ENCODE results near the gene MRPS6. TPM values are rescaled to one million over a fixed set of nuclear protein-coding genes. Genes with fewer than 3 reads are reported as not detected.
A peak's percentile ranks its signal among the peaks of the same experiment; 100 is the strongest.

MRPS6 gene
- total RNA-seq (2014; rRNA removed; shearing (Covaris generic)) = 19.1 and 40.2 TPM in 2 replicates
- polyA plus RNA-seq (2015; cell fraction: cytosol; rRNA removed) = 56.6 and 62.6 TPM in 2 replicates
- polyA plus RNA-seq (2015; cell fraction: nucleus; rRNA removed) = 36.4 and 43.9 TPM in 2 replicates

DNA sequence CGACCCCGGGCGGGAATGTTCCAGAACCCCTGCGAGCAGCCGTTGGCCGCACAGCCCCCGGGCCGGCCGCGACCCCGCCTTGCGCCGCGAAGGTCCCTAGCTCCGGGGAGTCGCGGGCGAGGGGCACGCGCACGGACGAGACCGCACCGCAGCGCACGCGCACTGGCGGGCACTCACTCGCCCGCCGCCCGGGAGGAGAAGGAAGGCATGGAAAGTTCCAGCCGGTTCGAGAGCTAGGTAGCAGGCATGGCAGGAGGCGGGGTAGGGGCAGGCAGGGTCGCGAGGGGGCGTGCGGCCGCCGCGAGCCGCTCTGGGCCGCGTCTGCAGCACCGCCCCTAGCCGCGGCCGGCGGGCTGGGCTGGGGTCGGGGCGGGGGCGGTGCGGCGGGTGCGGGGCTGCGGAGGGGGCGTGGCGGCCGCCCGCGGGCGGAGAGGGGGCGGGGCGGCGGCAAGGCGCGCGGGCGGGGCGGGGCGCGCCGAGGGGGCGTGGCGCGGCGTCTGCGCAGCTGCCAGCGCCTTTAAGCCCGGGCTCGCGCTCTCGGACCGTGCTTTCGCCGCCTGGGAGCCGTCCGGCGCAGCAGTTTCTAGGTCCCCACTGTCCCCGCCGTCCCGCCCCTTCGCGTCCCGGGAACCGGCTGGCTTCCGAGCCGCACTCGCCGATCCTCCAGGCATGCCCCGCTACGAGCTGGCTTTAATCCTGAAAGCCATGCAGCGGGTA is at the start of gene MRPS6, which contains the start of gene SLC5A3:
TSS of gene MRPS6 (plus strand) at position 547 of the 717 bp plus-strand sequence. CDS start at position 670, 123 bp downstream.
TSS of gene SLC5A3 (plus strand) at position 547 of the 717 bp plus-strand sequence. CDS start 21,621 bp downstream, outside the sequence.
- DNase-seq (ENCODE audit: low read depth) = peak; percentile 67

DNA sequence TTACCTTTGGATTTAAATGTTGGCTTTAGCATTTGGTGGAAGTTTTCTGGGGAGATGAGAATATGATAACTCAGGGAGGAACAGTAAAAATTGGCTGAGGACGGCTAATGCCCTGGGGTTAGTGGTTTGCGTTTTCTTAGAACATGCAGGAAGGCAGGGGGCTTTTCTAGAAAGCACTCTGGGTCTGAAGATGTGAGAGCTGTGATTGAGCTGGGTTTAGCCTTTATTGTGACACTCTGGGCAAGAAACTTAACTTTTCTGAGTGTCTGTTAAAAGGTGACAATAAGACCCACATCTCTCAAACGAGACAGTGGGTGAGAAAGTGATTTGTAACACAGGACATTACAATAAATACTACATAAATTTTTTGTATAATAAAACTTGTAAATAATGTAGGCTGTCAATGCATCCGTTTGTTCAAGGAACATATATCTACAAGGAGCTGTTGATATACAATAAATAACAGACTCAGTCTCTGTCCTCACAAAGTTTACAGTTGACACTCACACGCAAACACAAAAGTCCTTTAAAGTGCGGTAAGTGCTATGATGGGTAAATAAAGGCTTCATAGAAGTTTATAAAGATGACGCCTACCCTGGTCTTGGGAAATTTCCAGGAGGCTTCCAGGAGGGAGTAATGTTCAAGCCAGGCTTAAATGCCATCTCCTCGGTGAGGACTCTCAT is 49.5 kb upstream of the MRPS6 start:
- no peak for DNase-seq (ENCODE audit: low read depth)

DNA sequence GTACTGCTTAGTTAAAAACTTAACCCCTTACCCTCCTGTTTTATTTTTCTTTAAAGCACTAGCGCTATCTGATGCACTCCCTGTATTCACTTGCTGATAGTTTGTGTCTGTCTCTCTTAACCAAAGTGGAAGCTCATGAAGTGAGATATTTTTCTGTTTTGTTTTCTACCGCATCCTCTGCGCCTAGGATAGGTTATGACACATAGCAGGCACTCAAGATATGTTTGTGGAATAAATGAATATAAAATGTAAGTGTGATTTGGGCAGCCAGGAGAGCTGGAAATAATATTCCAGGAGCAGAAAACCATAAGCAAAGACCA is 49.0 kb upstream of the MRPS6 start:
- DNase-seq (ENCODE audit: low read depth) = no peak

DNA sequence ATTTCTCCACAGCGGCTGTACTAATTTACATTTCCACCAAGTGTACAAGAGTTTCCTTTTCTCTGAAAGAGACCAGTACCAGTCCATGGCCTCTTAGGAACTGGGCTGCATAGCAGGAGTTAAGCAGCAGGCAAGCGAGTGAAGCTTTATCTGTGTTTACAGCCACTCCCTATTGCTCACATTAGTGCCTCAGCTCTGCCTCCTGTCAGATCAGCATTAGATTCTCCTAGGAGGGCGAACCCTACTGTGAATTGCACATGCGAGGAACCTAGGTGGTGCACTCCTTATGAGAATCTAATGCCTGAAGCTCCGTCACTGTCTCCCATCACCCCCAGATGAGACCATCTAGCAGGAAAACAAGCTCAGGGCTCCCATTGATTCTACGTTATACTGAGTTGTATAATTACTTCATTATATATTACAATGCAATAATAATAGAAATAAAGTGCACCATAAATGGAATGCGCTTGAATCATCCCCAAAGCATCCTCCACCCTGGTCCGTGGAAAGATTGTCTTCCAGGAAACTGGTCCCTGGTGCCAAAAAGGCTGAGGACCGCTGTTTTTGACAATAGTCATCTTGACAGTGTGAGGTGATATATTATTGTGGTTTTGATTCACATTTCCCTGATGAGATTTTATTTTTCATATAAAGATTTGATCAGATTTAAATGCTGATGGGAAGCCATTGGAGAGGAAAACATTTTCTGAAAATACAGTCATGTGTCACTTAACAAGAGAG is 45.5 kb upstream of the MRPS6 start:
- no peak for DNase-seq (ENCODE audit: low read depth)

DNA sequence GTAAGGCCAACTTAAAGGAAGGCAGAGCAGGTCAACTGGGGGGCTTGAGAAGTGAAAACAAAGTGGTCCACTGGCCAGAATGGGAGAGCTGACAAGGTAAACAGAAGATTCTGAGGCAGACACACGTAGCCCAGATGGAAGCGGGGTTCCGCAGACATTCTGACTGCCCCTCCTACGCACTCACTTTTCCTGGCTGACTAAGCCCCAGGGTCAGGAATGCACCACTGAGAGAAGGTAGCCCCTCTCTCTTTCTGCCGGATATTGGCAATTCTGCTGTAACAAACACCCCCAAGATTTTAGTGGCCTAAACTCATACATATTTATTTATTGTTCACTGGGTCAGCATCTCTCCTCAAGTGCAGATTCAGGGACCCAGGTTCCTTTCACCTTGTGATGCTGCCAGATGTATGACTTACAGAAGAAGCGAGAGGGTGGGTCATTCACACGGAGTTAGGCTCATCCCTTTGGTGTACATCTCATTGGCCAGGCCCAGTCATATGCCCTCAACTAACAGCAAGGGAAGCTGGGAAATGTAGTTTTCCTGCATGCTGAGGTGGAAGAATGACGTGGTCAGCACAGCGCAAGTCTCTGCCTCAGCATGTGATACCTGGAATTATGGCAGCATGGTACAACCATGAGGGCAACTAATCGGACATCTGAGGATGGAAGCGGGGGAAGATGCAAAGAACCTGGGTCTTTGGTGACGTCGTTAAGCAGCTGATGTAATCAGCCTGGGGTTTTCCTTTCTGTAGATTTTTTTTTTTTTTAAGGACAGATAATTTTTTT is 43.4 kb upstream of the MRPS6 start:
- peak; percentile 91 for DNase-seq (ENCODE audit: low read depth)

DNA sequence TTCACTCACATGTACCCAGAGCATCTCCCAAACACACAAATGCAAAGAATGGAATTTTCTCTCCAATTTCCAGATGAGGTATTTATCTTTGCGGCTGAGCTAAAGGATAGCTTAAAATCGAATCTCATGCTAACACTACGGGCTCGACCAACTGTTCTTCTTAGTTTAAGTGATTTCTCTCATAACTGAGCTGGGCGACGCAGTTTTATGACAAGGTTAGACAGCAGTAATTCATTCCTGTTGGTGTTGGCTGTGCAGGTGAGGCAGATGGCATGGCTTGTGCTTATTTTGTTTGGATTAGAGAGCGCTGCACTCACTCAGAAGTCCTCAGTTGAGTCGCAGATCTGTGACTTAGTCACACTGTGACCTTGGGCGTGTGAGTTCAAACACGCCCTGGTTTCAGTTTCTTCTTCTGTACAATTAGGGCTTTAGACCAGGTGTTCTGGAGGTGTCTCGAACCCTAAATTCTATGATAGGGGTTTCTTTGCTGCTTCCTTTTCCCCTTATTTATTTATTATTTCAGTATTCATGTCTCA is 41.5 kb upstream of the MRPS6 start:
- DNase-seq (ENCODE audit: low read depth) = no peak

DNA sequence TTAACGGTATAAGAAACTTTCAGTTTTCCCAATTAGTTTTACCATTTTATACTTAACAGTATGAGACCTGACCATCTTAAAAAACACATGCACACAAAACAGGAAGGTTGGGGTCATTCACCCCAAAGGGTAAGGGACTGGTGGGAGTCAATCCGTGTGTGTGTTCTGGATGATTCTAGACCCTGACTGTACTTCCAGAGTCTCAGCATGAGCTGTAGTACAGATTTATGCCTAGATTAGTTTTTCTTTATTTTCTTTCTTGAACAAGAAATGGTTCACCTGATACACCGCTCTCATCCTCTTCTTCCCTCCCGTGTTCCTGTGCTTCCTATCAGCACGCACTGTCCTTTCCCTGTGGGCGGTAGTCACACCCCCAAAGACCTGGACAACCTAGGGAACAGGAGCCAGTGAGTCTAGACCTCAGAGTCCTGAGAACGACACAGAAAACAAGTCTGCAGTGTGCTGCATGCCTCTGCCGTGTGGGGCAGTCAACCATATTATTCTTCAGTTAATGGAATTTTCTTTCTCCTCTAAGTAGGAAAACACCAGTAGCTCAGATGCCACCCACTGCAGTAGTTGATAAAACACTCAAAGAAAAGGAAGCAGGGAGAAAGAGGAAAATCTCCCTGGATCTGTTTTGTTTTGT is 38.9 kb upstream of the MRPS6 start:
- no peak for DNase-seq (ENCODE audit: low read depth)

DNA sequence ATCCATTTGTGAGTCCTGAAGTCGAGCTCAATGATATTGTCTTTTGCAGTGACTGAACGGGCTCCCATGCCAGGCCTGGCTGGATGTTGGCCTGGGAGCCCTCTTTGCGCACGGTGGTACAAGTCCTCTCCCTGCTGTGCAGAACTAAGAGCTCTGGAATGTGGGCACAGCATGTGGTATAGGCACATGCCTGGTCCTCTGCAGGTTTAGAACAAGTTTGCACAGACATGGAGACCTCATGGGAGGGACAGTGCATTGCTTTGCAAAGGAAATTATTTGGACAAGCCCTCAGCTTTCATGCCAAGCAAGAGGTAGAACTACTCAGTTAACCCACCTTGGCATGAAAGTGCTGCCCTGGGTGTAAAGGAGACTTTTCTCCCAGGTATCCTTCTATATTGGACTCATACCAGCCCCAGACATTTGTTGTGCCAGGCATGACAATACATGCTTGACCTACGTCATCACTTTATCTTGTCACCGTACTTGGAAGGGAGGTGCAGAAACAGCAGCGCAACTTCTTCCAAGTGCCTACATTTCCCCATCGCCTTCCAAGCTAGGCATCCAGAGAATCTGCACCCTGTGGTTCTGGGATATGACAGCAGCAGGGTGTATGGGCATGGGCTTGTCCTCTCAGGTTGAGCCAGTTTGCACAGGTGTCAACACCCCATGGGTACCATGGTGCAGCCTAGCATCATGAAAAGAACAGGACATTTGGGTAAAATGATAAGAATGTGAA is 37.6 kb upstream of the MRPS6 start:
- no peak for DNase-seq (ENCODE audit: low read depth)

DNA sequence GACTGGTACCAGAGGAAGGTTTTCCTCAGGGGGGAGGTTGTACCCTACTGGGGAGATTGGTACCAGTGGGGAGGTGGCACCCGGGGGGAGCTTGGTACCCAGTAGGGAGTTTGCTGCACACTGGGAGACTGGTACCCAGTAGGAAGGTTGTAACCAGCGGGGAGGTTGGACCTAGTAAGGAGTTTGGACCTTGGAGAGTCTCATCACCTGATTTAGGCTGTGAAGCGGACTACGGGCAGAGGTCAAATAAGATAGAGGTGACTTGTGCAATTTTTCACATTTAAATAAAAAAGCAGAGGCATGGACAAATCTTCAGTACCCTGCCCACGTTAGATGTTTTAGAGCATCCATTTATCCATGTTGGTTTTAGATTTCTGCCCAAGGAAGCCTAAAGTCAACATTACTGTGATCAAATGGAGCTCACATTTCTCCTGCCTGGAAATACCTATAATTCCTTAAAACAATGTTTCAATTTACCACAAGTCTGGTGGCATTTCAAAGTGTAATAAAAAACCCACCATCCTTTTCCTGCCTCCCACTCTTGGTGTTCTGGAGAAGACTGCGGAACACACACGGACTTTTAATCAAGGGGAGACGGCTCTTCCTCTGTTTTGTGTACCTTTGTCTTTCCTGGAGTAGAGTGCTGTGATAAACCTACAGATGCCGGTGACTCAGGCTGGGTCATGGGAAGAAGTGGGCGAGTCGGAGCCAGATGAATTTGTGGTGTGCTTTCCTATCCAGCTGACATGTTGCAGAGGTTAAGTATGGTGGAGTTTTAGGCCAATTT is 36.2 kb upstream of the MRPS6 start:
- peak; percentile 81 for DNase-seq (ENCODE audit: low read depth)

DNA sequence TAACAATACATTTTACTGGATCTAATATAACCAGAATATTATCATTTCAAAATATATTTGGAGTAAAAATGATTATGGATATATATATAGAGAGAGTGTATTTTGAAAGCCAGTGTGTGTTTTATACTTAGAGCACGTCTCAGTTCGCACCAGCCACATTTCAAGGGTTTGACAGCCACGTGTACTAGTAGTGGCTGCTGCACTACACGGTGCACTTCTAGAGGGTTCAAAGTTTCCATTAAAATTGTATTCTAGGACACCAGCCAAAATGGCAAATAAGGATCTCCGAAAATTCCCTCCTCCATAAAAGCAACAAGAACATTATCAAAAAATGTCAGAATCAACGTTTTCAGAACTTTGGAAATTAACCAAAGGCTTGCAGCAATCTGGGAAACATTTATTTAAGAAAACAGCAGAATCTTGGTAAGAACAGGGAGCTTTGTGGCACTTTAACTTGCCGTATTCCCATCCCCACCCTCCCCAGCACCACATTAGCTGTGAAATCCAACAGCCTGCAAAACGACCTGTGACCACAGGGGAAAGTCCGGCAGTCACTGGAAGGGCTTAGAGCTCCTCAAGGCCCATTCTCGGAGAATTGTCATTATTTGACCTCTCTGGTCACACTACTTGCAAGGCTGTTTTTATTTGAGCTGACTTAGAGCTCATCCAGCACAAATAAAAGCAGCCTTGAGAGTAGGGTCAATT is 33.5 kb upstream of the MRPS6 start:
- DNase-seq (ENCODE audit: low read depth) = no peak

DNA sequence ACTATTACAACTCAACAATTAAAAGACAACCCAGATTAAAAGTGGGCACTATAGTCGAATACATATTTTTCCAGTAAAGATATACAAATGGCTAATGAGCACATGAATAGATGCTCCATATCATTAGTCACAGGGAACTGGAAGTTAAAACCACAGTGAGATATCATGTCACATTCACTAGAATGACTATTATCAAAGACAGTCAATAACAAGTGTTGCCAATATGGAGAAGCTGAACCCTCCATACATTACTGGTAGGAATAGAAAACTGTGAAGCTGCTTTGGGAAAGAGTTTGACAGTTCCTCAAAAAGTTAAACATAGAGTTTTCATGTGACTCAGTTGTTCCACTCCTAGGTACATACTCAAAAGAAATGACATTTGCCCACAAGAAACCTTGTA is 30.6 kb upstream of the MRPS6 start:
- no peak for DNase-seq (ENCODE audit: low read depth)

DNA sequence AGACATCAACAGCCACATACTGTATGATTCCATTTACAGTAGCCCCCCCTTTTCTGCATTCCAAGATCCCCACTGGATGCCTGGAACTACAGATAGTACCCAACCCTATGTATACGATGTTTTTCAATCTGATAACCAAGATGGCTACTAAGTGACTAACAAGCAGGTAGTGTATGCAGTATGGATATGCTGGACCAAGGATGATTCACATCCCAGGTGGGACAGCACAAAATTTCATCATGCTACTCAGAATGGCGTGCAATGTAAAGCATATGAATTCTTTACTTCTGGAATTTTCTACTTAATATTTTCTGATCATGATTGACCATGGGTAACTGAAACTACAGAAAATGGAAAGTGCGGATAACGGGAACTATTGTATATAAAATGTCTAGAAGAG is 30.0 kb upstream of the MRPS6 start:
- no peak for DNase-seq (ENCODE audit: low read depth)

DNA sequence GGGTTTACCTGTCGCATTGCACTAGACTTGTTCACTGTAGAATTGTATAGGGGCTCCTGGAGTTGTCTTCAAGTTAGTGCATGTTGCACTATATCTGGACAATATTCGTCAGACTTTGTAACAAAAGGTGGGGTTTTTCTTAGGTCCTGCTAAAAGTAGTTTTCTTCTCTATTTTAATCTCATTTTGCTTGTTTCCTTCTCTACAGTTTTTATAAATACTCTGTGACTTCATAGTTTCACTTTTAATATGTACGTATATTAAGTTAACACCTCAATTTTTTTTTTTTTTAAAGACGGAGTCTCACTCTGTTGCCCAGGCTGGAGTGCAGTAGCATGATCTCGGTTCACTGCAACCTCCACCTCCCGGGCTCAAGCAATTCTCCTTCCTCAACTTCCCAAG is 26.5 kb upstream of the MRPS6 start:
- DNase-seq (ENCODE audit: low read depth) = no peak

DNA sequence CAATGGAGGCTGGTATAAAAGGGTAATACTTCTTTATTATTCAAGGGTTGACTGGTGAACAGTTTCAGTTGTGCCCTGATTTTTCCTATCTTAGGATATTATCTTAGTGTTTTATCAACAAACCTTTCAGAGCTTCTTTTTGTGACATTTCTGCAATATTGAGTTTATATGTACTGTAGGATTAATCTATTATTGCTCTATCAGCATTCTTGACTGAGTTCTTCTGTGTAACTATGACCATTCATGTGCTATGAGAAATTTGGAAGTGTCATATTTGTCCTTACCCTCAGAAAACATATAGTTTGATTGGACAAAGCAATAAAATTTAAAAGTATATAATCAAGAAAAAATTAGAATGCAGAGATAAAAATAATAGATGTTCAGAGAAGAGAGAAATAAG is 25.5 kb upstream of the MRPS6 start:
- no peak for DNase-seq (ENCODE audit: low read depth)

DNA sequence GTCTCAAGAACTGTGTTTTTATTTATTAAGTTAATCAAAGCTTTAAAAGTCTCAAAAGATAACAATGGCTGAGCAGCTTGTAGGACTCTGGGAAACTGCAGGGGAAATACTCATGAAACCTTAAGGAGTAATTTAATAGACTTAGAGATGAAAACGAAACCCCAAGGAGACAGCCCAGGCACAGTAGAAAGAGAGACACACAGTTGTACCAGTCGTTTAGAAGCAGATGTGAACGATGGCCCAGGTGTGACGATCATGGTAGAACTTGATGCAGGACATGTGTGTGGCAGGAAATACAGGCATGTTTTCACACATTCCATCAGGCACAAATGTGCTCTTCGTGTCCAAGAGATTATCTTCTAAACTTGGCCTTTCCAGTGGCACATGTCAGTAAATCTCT is 21.2 kb upstream of the MRPS6 start:
- DNase-seq (ENCODE audit: low read depth) = no peak

DNA sequence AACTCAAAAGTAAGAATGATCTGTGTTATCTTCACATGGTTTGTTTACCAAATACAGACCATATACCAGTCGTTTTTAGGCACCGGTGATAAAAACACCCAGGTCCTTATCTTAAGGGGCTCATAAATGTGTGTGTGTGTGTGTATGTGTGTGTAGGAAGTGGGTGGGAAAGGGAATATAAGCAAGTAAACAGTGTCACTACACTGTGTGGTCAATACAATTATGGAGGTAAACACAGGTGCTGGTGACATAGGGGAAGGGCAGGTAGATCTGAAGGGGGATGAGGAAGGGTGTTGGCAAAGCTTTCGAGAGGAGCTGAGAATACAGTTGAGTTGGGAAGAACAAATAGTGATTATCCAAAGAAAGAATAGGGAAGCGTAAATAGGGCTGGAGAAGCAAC is 19.1 kb upstream of the MRPS6 start:
- DNase-seq (ENCODE audit: low read depth) = no peak

DNA sequence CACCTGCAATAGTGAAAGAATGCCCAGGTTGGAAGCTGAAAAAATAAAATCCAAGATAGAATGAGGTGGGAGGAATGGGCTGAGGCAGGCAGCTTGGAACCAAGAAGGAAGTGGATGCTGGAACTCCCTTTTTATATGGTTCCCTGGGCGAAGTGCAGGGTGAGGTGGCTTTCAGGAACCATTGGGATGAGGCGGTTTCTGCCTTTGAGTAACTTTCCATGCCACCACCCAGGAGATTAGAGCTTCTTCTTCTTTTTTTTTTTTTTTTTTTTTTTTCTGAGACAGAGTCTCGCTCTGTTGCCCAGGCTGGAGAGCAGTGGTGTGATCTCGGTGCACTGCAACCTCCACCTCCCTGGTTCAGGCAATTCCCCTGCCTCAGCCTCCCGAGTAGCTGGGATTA is 17.8 kb upstream of the MRPS6 start:
- no peak for DNase-seq (ENCODE audit: low read depth)

DNA sequence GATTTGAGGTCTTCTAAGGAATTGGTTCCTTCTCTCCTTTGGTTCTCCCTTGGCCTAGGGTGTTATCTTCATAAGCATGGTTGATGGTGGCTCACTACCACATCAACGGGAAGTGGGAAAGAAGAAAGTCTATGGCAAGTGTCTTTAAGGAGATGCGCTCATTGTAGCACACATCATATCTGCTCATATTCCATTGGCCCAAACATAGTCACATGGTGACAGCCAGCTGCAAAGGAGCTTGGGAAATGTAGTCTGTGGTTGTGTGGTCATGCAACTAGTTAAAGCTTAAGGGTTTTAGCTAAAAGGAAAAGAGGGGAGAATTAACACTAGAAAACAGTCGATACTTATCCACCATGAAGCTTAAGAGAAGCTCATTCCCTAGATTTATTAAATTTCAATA is 11.4 kb upstream of the MRPS6 start:
- peak; percentile 57 for DNase-seq (ENCODE audit: low read depth)

Measured in HT1080 (cell line).